Activated naive CD4-positive, alpha-beta T cell treated with anti-CD3 and anti-CD28 coated beads, Interleukin-2, amount 50 U/mL, for 72 hours (primary cell): ENCODE results near the gene SLC25A5. TPM values are rescaled to one million over a fixed set of nuclear protein-coding genes. Genes with fewer than 3 reads are reported as not detected.
A peak's percentile ranks its signal among the peaks of the same experiment; 100 is the strongest.
"Not testable (repeated sequence)": the region's sequence is repeated elsewhere in the genome, so short reads cannot be mapped to it uniquely, and the experiment has no call there.

Experiments used
- ATAC-seq, 2 donors: fragments of 150-1000 bp; cut with Tn5 transposase; 2 replicates each; pipeline ENCODE4 v1.10.0; 2021; ENCODE audit warnings: mild to moderate bottlenecking in 2 of 2, moderate library complexity in 2 of 2
- DNase-seq, 2 donors: peaks; one replicate each; pipeline ENCODE4 v3.0.0; 2021 to 2022; ENCODE audit warnings: low spot score in 2 of 2
- H3K27ac Mint-ChIP-seq, 2 donors: one replicate each; pipeline ENCODE4 v1.8.0; 2022; ENCODE audit warnings: mild to moderate bottlenecking in 2 of 2, mixed read lengths in 2 of 2
- H3K36me3 Mint-ChIP-seq, 2 donors: one replicate each; pipeline ENCODE4 v1.8.0; 2022; ENCODE audit warnings: mixed read lengths in 2 of 2
- H3K9me3 Mint-ChIP-seq, 2 donors: one replicate each; pipeline ENCODE4 v1.8.0; 2022; ENCODE audit warnings: mixed read lengths in 2 of 2
- total RNA-seq, 2 donors: library from RNA; stranded (reverse); gene quantifications; one replicate each; pipeline ENCODE4 v1.2.3, GENCODE V29; 2022

Gene SLC25A5
- total RNA-seq, 2 donors from 2014 or later = 598 to 874 TPM

GRCh38 chrX:119468551-119469312, 488 bp downstream of the SLC25A5 start:
- H3K9me3 Mint-ChIP-seq = no peaks in the 10 kb centered on the region

GRCh38 chrX:119469313-119469635, 1.0 kb downstream of the SLC25A5 start:
- no peak for ATAC-seq
- H3K27ac Mint-ChIP-seq = peak overlapping the region; percentile 92 to 96
- no peaks in the 10 kb centered on the region for H3K9me3 Mint-ChIP-seq
- H3K36me3 Mint-ChIP-seq = peaks cover 6 to 22% of the 10 kb centered on the region in 2 donors
- DNase-seq = no peak

More at GRCh38 chrX:119468551-119469312, 488 bp downstream of the SLC25A5 start:
- ATAC-seq (peak; percentile 73 to 74), DNase-seq (peak; percentile 88)
- H3K36me3 Mint-ChIP-seq = peaks cover 6 to 22% of the 10 kb centered on the region in 2 donors
- peak overlapping the region; percentile 96 to 97 for H3K27ac Mint-ChIP-seq

GRCh38 chrX:119474615-119475388, 6.6 kb downstream of the SLC25A5 start:
- no peak for ATAC-seq
- Mint-ChIP-seq H3K9me3 (no peaks in the 10 kb centered on the region), H3K36me3 (peaks cover 4 to 10% of the 10 kb centered on the region in 2 donors), H3K27ac (peak overlapping the region in 1 of 2 donors; percentile 44)
- DNase-seq = no peak

GRCh38 chrX:119475389-119476101, 7.3 kb downstream of the SLC25A5 start:
- DNase-seq = no peak
- Mint-ChIP-seq H3K9me3 (no peaks in the 10 kb centered on the region), H3K27ac (peak overlapping the region in 1 of 2 donors; percentile 44), H3K36me3 (peaks cover 0 to 2% of the 10 kb centered on the region in 2 donors)
- peak; percentile 18 to 66 for ATAC-seq

DNA sequence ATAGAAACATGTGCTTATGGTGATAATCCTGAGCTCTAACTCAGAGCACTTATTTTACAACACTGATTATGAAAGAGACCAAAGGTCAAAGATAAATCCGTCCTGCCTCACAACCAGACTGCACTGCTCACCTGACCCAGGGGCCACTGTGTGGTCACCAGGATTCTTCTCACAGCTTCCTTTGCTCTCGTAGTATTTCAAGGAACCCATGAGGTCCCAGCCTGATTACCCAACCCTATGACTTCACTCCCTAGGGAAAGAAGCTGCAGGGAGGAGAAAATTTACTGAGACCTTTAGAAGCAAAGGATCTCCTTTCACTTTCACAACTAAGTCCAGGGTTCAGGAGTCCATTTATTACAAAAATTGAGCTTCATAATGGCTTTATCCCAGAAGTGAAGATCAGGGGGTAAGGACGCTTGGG, 9.6 kb downstream of the SLC25A5 start:
- no peaks in the 10 kb centered on the region for H3K36me3 Mint-ChIP-seq
- ATAC-seq (no peak), DNase-seq (no peak)
- no peaks in the 10 kb centered on the region for H3K9me3 Mint-ChIP-seq
- H3K27ac Mint-ChIP-seq = no peak overlapping the region

DNA sequence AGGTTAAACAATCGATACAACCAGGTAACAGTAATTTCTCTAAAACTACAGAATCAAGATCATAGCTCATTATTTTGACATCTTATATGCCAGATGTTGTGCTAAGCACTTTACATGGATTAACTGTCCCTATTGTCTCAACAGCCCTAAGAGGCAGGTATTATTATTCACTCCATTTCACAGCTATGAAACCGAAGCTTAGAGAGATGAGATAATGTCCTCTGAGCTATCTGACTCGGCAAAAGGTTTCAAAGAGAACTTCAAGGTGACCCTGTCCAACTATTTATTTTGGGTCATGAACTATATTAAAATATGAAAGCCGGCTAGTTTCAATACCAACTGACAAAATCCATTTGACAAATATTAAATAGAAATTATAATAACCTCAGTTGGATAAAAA, 10.3 kb downstream of the SLC25A5 start:
- ATAC-seq = no peak
- no peaks in the 10 kb centered on the region for H3K9me3 Mint-ChIP-seq

DNA sequence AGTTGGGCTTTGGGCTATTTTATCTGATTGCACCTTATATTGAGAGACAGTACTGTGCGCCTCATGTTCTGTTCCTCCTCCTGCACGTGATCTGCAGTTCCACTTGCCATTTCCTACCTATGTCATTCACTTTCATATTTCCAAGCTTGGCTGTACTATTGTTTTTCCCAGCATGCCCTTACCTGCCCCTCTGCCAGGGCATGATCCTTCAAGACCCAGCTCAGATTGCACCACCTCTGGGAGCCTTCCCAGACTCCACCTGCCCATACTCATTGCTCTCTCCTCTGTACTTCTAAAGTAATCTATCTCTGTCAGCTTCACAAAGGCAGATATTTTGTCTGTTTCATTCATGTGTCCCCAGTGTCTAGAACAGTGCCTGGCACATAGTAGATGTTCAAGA, 11.6 kb downstream of the SLC25A5 start:
- H3K9me3 Mint-ChIP-seq = no peaks in the 10 kb centered on the region
- no peaks in the 10 kb centered on the region for H3K36me3 Mint-ChIP-seq
- ATAC-seq (no peak), DNase-seq (no peak)
- no peak overlapping the region for H3K27ac Mint-ChIP-seq

More for the DNA sequence above, 10.3 kb downstream of the SLC25A5 start:
- Mint-ChIP-seq H3K27ac (no peak overlapping the region), H3K36me3 (no peaks in the 10 kb centered on the region)
- DNase-seq = no peak

GRCh38 chrX:119481323-119481801, 13.1 kb downstream of the SLC25A5 start:
- Mint-ChIP-seq H3K36me3 (no peaks in the 10 kb centered on the region), H3K9me3 (no peaks in the 10 kb centered on the region)

GRCh38 chrX:119482041-119482440, 13.8 kb downstream of the SLC25A5 start:
- Mint-ChIP-seq H3K36me3 (no peaks in the 10 kb centered on the region), H3K27ac (peak overlapping the region in 1 of 2 donors; percentile 18), H3K9me3 (no peaks in the 10 kb centered on the region)
- DNase-seq (no peak), ATAC-seq (peak; percentile 17 to 43)

More at GRCh38 chrX:119481323-119481801, 13.1 kb downstream of the SLC25A5 start:
- H3K27ac Mint-ChIP-seq = no peak overlapping the region
- DNase-seq (no peak), ATAC-seq (no peak)

DNA sequence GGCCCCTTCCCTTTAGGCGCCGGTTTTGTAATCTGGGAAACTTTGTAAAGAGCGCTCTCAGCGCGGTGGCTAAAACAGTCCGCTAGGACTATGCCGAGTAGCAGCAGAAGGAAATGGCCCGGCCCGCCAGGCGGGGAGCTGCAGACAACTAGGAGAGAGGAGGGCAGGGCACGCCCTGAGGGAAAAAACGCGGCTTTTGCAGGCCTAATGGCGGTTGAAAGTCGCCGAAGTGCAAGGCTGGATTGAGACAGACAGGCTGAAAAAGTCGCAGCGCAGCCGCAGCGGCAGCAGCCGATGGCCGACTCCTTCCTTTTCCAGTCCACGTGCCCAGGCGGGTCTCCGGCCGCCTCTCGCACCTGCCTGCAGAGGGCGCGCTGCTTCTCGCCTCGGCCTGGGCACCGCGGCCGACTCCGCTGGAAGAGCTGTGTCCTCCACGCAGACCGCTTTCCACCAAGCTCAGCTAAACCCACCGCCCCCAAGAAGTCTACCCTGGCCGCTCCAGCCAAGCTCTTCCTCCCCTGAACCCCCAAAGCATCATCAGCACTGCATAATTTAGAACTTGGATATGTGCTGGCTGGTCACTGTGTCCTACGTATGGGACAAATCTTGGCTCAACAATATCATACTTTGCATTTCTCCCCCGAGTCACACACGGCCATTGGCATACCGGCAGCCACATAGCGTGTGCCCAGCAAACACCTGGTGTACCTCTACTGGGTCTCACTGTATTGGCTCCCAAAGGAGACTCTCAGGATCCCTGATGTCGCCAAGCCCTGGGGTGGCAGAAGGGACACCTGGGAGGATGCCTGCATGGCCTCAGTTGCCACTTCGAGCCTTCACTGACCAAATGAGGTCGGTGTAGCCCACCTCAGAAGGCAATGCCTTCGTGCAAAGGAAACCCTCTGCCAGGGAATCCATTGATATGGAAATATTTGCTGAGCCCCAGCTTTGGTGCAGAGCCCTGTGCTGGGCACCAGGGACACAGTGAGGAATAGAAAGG, 14.5 kb downstream of the SLC25A5 start:
- ATAC-seq (peak; percentile 87 to 93), DNase-seq (peak; percentile 73 to 76)
- H3K36me3 Mint-ChIP-seq = no peaks in the 10 kb centered on the region
- peak overlapping the region in 1 of 2 donors; percentile 18 for H3K27ac Mint-ChIP-seq
- H3K9me3 Mint-ChIP-seq = no peaks in the 10 kb centered on the region

GRCh38 chrX:119486745-119487144, 18.5 kb downstream of the SLC25A5 start:
- no peak overlapping the region for H3K27ac Mint-ChIP-seq
- H3K9me3 Mint-ChIP-seq = no peaks in the 10 kb centered on the region
- ATAC-seq = no peak
- H3K36me3 Mint-ChIP-seq = no peaks in the 10 kb centered on the region
- DNase-seq = no peak

DNA sequence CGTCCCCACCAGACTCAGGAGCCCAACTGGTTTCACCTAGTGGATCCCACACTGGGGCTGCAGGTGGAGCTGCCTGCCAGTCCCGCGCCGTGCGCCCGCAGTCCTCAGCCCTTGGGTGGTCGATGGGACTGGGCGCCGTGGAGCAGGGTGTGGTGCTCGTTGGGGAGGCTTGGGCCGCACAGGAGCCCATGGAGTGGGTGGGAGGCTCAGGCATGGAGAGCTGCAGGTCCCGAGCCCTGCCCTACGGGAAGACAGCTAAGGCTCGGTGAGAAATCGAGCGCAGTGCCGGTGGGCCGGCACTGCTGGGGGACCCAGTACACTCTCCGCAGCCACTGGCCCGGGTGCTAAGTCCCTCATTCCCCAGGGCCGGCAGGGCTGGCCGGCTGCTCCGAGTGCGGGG, 19.5 kb downstream of the SLC25A5 start:
- not testable (repeated sequence) for DNase-seq, H3K9me3 Mint-ChIP-seq, ATAC-seq, H3K36me3 Mint-ChIP-seq, H3K27ac Mint-ChIP-seq

DNA sequence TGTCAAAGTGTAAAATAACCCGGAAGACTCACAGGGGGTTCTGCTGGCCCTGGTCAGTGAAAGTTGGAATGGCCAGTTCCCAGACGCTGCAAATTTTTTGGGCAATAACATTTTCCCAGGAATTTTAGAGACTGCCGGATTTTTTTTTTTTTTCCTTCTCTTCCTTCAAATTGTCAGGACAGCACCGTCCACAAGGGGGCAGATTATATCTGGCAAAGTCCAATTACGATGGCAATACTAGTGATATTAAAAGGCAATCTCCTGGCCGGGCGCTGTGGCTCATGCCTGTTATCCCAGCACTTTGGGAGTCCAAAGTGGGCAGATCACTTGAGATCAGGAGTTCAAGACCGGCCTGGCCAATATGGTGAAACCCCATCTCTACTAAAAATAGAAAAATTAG, 20.5 kb downstream of the SLC25A5 start:
- DNase-seq = peak in 1 of 2 donors; percentile 18
- no peak for ATAC-seq
- H3K27ac Mint-ChIP-seq = no peak overlapping the region
- no peaks in the 10 kb centered on the region for H3K9me3 Mint-ChIP-seq
- H3K36me3 Mint-ChIP-seq = no peaks in the 10 kb centered on the region

DNA sequence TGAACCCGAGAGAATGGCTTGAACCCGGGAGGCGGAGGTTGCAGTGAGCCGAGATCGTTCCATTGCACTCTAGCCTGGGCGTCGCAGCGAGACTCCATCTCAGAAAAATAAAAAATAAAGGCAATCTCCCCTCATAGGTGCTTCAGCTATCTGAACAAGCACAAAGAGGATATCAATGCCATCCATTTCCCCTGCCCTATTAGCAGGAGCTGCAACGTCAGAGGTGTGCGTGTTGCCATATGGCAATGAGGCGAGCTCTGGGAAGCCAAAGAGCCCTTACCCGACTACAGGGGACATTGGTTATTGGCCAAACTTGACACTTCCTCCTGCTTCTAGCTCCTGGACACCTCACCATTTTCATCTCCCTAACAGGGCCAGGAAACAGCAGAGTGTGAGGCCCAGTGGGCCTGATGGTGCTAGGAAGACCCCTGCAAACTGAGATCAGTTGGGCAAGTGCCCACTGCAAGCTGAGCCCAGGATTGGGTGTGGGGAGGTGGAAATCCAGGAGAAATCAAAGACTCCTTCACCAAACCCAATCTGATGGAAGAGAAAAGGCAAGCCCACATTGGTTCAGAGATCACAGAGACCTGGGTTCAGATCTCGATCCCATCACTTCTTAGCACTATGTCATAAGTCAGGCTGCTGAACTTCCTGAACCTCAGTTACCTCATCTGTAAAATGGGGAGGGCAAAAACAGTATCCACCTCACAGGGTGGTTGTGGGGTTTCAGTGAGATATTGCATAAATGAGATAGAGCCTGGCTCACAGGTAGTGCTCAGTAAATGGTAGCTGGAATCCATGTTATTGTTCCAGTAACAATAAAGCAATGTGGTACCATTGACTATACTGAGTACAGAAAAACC, 21.2 kb downstream of the SLC25A5 start:
- DNase-seq (no peak), ATAC-seq (no peak)
- no peaks in the 10 kb centered on the region for H3K9me3 Mint-ChIP-seq
- H3K36me3 Mint-ChIP-seq = no peaks in the 10 kb centered on the region
- H3K27ac Mint-ChIP-seq = no peak overlapping the region

- ATAC-seq (no peak), DNase-seq (no peak)
- Mint-ChIP-seq H3K27ac (no peak overlapping the region), H3K9me3 (peaks cover 0 to 3% of the 10 kb centered on the region in 2 donors), H3K36me3 (no peaks in the 10 kb centered on the region)
Measured at GRCh38 chrX:119492463-119492862, 24.2 kb downstream of the SLC25A5 start.
